Common myeloid progenitor, CD34-positive (primary cell): ENCODE measurements around the gene KXD1.
"Not testable (repeated sequence)": the region's sequence is repeated elsewhere in the genome, so short reads cannot be mapped to it uniquely, and the experiment has no call there.

Source experiments
- CTCF ChIA-PET: fragments of 350-600 bp; sonication (Branson Sonifier 250); formaldehyde crosslinking; loops from one replicate; lab custom pipeline; 2021; ENCODE audit warnings: antibody characterized with exemption; lab: Charles Lee
- POLR2A ChIA-PET: fragments of 350-600 bp; sonication (Branson Sonifier 250); formaldehyde crosslinking; loops from one replicate; lab custom pipeline; 2021; ENCODE audit warnings: antibody characterized with exemption; lab: Charles Lee
- DNase-seq, 3 donors: peaks; one replicate each; pipeline versions ENCODE4 v3.0.0 to v3.0.0-alpha.2; 2013
- H3K27ac ChIP-seq, 2 experiments: 1 replicate in 1 of 2; 2 replicates in 1 of 2; pipeline ENCODE4 v1.7.0; 2013; ENCODE audit warnings: inconsistent platforms in 2 of 2, low read length in 2 of 2, mild to moderate bottlenecking in 2 of 2, low read depth in 1 of 2, moderate library complexity in 1 of 2; ENCODE audit not compliant: severe bottlenecking in 2 of 2, insufficient read depth in 1 of 2, poor library complexity in 1 of 2
- H3K27me3 ChIP-seq, 5 experiments: replicated peaks in 2 of 5; 1 replicate in 3 of 5; 2 replicates in 2 of 5; pipeline versions ENCODE4 v1.6.1 to v1.7.0; 2013; ENCODE audit warnings: low read length in 4 of 5, mild to moderate bottlenecking in 2 of 5, moderate library complexity in 2 of 5, inconsistent platforms in 1 of 5; ENCODE audit not compliant: insufficient read depth in 5 of 5, control insufficient read depth in 4 of 5
- H3K36me3 ChIP-seq, 4 experiments: 1 replicate in 2 of 4; 2 replicates in 2 of 4; pipeline versions ENCODE4 v1.6.1 to v1.7.0; 2013; ENCODE audit warnings: low read length in 3 of 4, control low read depth in 1 of 4, mild to moderate bottlenecking in 1 of 4; ENCODE audit not compliant: control insufficient read depth in 4 of 4, insufficient read depth in 4 of 4
- H3K4me1 ChIP-seq, 4 experiments: 1 replicate in 3 of 4; 2 replicates in 1 of 4; pipeline versions ENCODE4 v1.6.1 to v1.7.1; 2013; ENCODE audit warnings: low read length in 3 of 4, mild to moderate bottlenecking in 3 of 4, control low read depth in 1 of 4, inconsistent platforms in 1 of 4, moderate library complexity in 1 of 4; ENCODE audit not compliant: control insufficient read depth in 4 of 4, insufficient read depth in 4 of 4; ENCODE audit errors: control extremely low read depth in 1 of 4
- H3K4me3 ChIP-seq, 7 experiments: 1 replicate in 4 of 7; 2 replicates in 3 of 7; pipeline versions ENCODE4 v1.5.1 to v1.7.0; 2013; ENCODE audit warnings: mild to moderate bottlenecking in 7 of 7, low read length in 6 of 7, moderate library complexity in 6 of 7, inconsistent platforms in 2 of 7, low read depth in 2 of 7, control low read depth in 1 of 7; ENCODE audit not compliant: insufficient read depth in 4 of 7, control insufficient read depth in 1 of 7; ENCODE audit errors: extremely low read depth in 1 of 7
- H3K9me3 ChIP-seq, 5 experiments: 1 replicate in 4 of 5; 2 replicates in 1 of 5; pipeline versions ENCODE4 v1.6.1 to v1.7.1; 2013; ENCODE audit warnings: low read length in 4 of 5, mild to moderate bottlenecking in 2 of 5, inconsistent platforms in 1 of 5, low read depth in 1 of 5, moderate library complexity in 1 of 5; ENCODE audit not compliant: control insufficient read depth in 4 of 5, insufficient read depth in 2 of 5; ENCODE audit errors: control extremely low read depth in 1 of 5
- WGBS: methylation state at CpG from one replicate; pipeline ENCODE4 v1.1.5; 2013; ENCODE audit not compliant: insufficient coverage; 5-methylcytosine and 5-hydroxymethylcytosine counted together

The KXD1 gene

GRCh38 chr19:18596752-18597157 is 39.1 kb downstream of the KXD1 start:
- no peaks in the 10 kb centered on the region for H3K9me3 ChIP-seq
- POLR2A ChIA-PET = interaction anchor here (0.6 kb wide), 1 partner anchor 15 kb away, joined by 3 read pairs; no protein-coding TSS in a partner anchor
- DNase-seq = peak in 2 of 3 donors; percentile 48 to 56
- H3K36me3 ChIP-seq = peaks cover 0 to 5% (median 0%) of the 10 kb centered on the region in 4 experiments
- 12% methylated on average over 16 of the region's 21 CpGs for WGBS
- H3K4me1 ChIP-seq = peaks cover 0 to 28% (median 23%) of the 10 kb centered on the region in 4 experiments
- peaks cover 0 to 61% (median 8%) of the 10 kb centered on the region in 5 experiments for H3K27me3 ChIP-seq
- H3K4me3 ChIP-seq = peak overlapping the region in 1 of 7 experiments; percentile 11
- no peak overlapping the region for H3K27ac ChIP-seq
- CTCF ChIA-PET = interaction anchor here (1.0 kb wide), 1 partner anchor 250 kb away, joined by 3 read pairs; no protein-coding TSS in a partner anchor

- Histone ChIP-seq H3K36me3 (no peaks in the 10 kb centered on the region), H3K4me1 (peaks cover 0 to 28% (median 23%) of the 10 kb centered on the region in 4 experiments), H3K27me3 (peaks cover 0 to 74% (median 11%) of the 10 kb centered on the region in 5 experiments), H3K27ac (no peak overlapping the region), H3K4me3 (no peak overlapping the region), H3K9me3 (no peaks in the 10 kb centered on the region)
- no peak for DNase-seq
- ChIA-PET POLR2A (no interaction called here), CTCF (interaction anchor here (0.5 to 1.2 kb wide), 4 partner anchors 9 to 266 kb away, joined by 3 read pairs; no protein-coding TSS in a partner anchor)
- 84% methylated on average over 7 of the region's 25 CpGs for WGBS
Measured at GRCh38 chr19:18597809-18598660, 40.4 kb downstream of the KXD1 start.

GRCh38 chr19:18599485-18599884 is 41.8 kb downstream of the KXD1 start:
- ChIA-PET CTCF (interaction anchor here (1.0 to 1.7 kb wide), 3 partner anchors 8 to 80 kb away, joined by 3 to 5 read pairs (median 3); no protein-coding TSS in a partner anchor), POLR2A (no interaction called here)
- H3K27me3 ChIP-seq = peaks cover 0 to 88% (median 18%) of the 10 kb centered on the region in 5 experiments
- no peak for DNase-seq
- H3K9me3 ChIP-seq = no peaks in the 10 kb centered on the region
- 94% methylated on average over 19 of the region's 20 CpGs for WGBS
- no peak overlapping the region for H3K4me3 ChIP-seq
- H3K27ac ChIP-seq = no peak overlapping the region
- peaks cover 0 to 23% (median 19%) of the 10 kb centered on the region in 4 experiments for H3K4me1 ChIP-seq
- no peaks in the 10 kb centered on the region for H3K36me3 ChIP-seq

- DNase-seq, POLR2A ChIA-PET, H3K27ac ChIP-seq, H3K36me3 ChIP-seq, H3K9me3 ChIP-seq, H3K4me3 ChIP-seq: not testable (repeated sequence)
- CTCF ChIA-PET = interaction anchor here (1.7 kb wide), 1 partner anchor 10 kb away, joined by 5 read pairs; no protein-coding TSS in a partner anchor
- Histone ChIP-seq H3K4me1 (peaks cover 0 to 13% (median 11%) of the 10 kb centered on the region in 4 experiments), H3K27me3 (peaks cover 0 to 88% (median 18%) of the 10 kb centered on the region in 5 experiments)
- 95% methylated on average over 11 of the region's 15 CpGs for WGBS
Measured at GRCh38 chr19:18600692-18601397, 43.2 kb downstream of the KXD1 start.

GRCh38 chr19:18601875-18602274 is 44.2 kb downstream of the KXD1 start:
- POLR2A ChIA-PET = no interaction called here
- H3K27me3 ChIP-seq = peaks cover 0 to 85% (median 20%) of the 10 kb centered on the region in 5 experiments
- no peaks in the 10 kb centered on the region for H3K36me3 ChIP-seq
- DNase-seq = no peak
- H3K4me3 ChIP-seq = no peak overlapping the region
- no peaks in the 10 kb centered on the region for H3K9me3 ChIP-seq
- peaks cover 0 to 13% (median 8%) of the 10 kb centered on the region in 4 experiments for H3K4me1 ChIP-seq
- H3K27ac ChIP-seq = no peak overlapping the region
- WGBS = 79% methylated on average over 3 of the region's 4 CpGs
- CTCF ChIA-PET = no interaction called here

GRCh38 chr19:18603255-18603957 is 45.7 kb downstream of the KXD1 start:
- Histone ChIP-seq H3K9me3 (no peaks in the 10 kb centered on the region), H3K36me3 (no peaks in the 10 kb centered on the region), H3K27ac (no peak overlapping the region), H3K4me3 (peak overlapping the region in 2 of 7 experiments; percentile 11 to 20), H3K27me3 (peaks cover 3 to 87% (median 27%) of the 10 kb centered on the region in 5 experiments), H3K4me1 (peaks cover 0 to 20% (median 10%) of the 10 kb centered on the region in 4 experiments)
- POLR2A ChIA-PET = no interaction called here
- CTCF ChIA-PET = interaction anchor here (1.6 kb wide), 1 partner anchor 15 kb away, joined by 4 read pairs; the partner anchor contains the start of gene REX1BD
- peak; percentile 55 to 66 (median 57) for DNase-seq
- WGBS = 13% methylated on average over 14 of the region's 32 CpGs
